GM18511 (cell line): ENCODE results near the gene FBXW2.

Source experiments
- ATAC-seq: cut with Tn5 transposase; IDR thresholded peaks from one replicate; pipeline ENCODE4 v1.9.1; 2021; ENCODE audit warnings: mild to moderate bottlenecking, moderate library complexity; ENCODE audit not compliant: unreplicated experiment

FBXW2 gene

DNA sequence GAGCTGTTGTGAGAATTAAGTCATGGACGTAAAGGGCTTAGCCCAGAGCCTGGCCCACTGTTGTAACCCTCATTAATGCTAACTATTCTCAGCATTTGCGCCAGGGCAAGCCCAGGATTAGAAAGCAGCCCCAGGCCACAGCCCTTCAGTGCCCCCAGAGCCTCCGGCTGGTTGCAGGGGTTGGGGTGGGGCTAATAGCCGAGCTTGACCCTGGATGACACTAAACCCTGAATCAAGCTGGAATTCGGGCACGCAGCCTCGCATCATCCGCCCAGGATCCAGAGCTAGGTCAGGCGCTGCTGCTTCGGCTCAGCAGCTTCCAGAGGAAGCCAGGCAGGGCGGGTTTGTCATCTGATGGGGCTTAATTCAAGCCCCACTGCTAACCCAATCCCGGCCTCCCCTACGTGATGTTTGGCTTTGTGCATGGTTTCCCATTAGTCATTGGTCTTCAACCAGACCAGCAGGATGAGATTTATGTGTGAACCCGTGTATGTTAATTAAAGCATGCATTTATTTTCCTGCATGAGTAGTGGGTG lies 77.8 kb downstream of the FBXW2 start:
- ATAC-seq: no peak

GRCh38 chr9:120714846-120715388 lies 78.3 kb downstream of the FBXW2 start:
- ATAC-seq: peak; percentile 35

- ATAC-seq: peak; percentile 96
Observed at GRCh38 chr9:120714088-120714845, 78.9 kb downstream of the FBXW2 start, which contains the start of gene MEGF9. Gene MEGF9 (minus strand): TSS chr9:120714470. CDS start chr9:120714358, 112 bp downstream.

DNA sequence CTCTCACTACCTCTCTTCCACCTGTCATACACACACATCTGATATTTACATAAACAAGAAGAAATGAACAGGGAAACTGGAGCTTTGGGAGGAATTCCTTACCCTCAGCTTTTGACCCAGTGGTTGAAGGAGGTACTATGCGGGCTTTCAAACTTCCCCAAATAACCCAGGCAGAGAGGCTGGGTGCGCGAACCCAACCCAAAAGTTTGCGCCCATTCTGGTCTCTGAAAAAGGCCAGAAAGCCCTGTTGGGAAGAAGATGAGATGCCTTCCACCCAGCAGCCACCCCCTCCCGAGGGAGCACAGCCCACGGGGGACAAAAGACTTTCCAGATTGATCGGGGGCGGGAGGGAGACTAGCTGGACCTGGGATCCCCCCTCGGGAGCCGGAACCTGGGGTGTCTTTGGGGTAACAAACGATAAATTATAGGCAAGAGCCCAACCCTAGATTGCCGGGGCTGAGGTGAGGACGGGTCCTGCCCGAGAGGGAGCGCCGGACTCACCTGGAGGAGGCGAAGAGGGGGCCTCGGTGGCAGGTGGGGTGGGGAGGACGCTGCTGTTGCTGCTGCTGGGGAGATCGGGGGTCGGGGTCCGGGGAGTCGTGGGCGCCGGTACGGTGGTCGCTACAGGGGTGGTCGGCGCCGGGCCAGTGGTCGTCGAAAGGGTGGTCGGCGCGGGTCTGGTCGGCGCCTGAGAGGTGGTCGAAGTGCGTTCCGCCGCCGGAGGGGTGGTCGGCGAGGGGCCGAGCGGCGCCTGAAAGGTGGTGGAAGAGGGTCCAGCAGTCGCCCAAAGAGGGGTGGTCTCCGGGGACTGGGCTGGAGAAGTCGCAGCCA lies 79.7 kb downstream of the FBXW2 start:
- ATAC-seq: peak; percentile 0

- no peak for ATAC-seq
Observed at GRCh38 chr9:120712539-120713031, 80.6 kb downstream of the FBXW2 start.

GRCh38 chr9:120711841-120712538 lies 81.2 kb downstream of the FBXW2 start:
- no peak for ATAC-seq

GRCh38 chr9:120711354-120711753 lies 81.9 kb downstream of the FBXW2 start:
- ATAC-seq: no peak

DNA sequence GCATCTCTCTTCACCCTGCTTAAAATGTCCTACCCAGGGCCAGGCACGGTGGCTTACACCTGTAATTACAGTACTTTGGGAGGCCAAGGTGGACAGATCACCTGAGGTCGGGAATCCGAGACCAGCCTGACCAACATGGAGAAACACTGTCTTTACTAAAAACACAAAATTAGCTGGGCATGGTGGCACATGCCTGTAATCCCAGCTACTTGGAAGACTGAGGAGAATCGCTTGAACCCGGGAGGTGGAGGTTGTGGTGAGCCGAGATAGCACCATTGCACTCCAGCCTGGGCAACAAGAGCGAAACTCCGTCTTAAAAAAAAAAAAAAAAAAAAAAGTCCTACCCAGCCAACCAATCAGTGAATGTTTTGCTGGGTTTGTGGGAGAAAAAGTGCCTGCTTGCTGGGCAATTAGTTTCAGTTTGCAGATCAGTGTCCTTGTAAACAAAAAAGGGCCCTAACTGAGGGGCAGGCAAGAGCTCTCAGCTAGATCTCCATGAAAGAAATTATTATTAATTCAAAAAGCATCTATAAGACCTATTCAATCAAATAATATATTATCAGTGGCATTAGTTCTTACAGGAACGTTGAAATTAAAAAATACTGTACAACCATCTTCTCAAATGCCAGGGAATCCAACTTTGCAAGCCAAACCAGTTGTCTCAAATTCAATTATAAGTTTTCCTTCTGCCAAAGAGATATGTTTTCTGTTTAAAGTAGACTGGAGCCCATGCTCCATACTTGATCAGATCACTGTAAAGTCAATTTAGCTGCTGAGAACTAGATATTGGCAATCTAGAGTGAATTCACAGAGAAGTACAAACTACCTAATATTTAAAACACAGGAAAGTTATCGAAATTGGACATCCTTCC lies 82.9 kb downstream of the FBXW2 start:
- ATAC-seq: no peak

- ATAC-seq: no peak
Observed at GRCh38 chr9:120708526-120709224, 84.5 kb downstream of the FBXW2 start.

GRCh38 chr9:120707170-120707569 lies 86.0 kb downstream of the FBXW2 start:
- ATAC-seq: no peak
